Body of pancreas (tissue), 4 donors: ENCODE results near the gene RNF13. TPM values are rescaled to one million over a fixed set of nuclear protein-coding genes. Genes with fewer than 3 reads are reported as not detected.

ENCODE experiments used
- ATAC-seq: fragments of 150-250 bp; one replicate; pipeline ENCODE4 v1.9.1; 2016
- DNase-seq, 4 donors: peaks; one replicate each; pipeline ENCODE4 v3.0.0-alpha.2; 2019
- H3K27ac ChIP-seq, 4 donors: fragments of 200-600 bp; sonication (generic); 1 replicate in 3 of 4; 2 replicates in 1 of 4; pipeline versions ENCODE4 v1.5.1 to v1.6.1; 2016 to 2019; ENCODE audit warnings: mild to moderate bottlenecking in 1 of 4, mixed read lengths in 1 of 4, moderate library complexity in 1 of 4
- H3K27me3 ChIP-seq, 2 donors: fragments of 200-600 bp; sonication (generic); one replicate each; pipeline ENCODE4 v1.6.0; 2016; ENCODE audit warnings: mild to moderate bottlenecking in 1 of 2
- H3K36me3 ChIP-seq, 2 donors: fragments of 200-600 bp; sonication (generic); replicated peaks in 1 of 2; 2 replicates each; pipeline ENCODE4 v1.5.1; 2016; ENCODE audit warnings: low read depth in 2 of 2; ENCODE audit not compliant: insufficient read depth in 1 of 2
- H3K4me1 ChIP-seq: fragments of 200-600 bp; sonication (generic); one replicate; pipeline ENCODE4 v1.6.0; 2016
- H3K4me3 ChIP-seq, 2 donors: fragments of 200-600 bp; sonication (generic); 1 replicate in 1 of 2; 2 replicates in 1 of 2; pipeline ENCODE4 v1.5.1; 2016 to 2019
- H3K9me3 ChIP-seq, 3 donors: fragments of 200-600 bp; sonication (generic); 1 replicate in 2 of 3; 2 replicates in 1 of 3; pipeline ENCODE4 v1.5.1; 2016
- CTCF ChIP-seq, 7 experiments: fragments of 450-650 bp in 4 of 7; fragments of 200-600 bp in 3 of 7; sonication (generic) in 3 of 7; IDR thresholded peaks; one replicate each; pipeline ENCODE4 v1.5.1; 2016 to 2019; ENCODE audit warnings: antibody characterized with exemption in 7 of 7
- POLR2A ChIP-seq, 3 donors: fragments of 450-650 bp; IDR thresholded peaks; one replicate each; pipeline ENCODE4 v1.6.1; 2016; ENCODE audit warnings: antibody characterized with exemption in 3 of 3, mild to moderate bottlenecking in 2 of 3
- WGBS, 2 donors: methylation state at CpG; one replicate each; pipeline ENCODE4 v1.1.5; 2017; 5-methylcytosine and 5-hydroxymethylcytosine counted together
- intact Hi-C: fragments of 100-400 bp; cut with DNase I; formaldehyde crosslinking; loops from one replicate; pipeline ENCODE4 v1.15.1; 2023
- total RNA-seq, 2 donors: library from RNA; depleted of rRNA; stranded (reverse); fragments of >200 nt; gene quantifications; one replicate each; pipeline ENCODE4 v1.1.0, GENCODE V29; 2016

RNF13 gene
- total RNA-seq, 2 donors from 2014 or later, result 26.4 to 52.4 TPM

- ATAC-seq (no peak), DNase-seq (no peak)
- Histone ChIP-seq H3K36me3 (no peaks in the 10 kb centered on the region), H3K4me3 (no peak within 1 kb of the TSS), H3K27me3 (no peaks in the 10 kb centered on the region), H3K9me3 (no peaks in the 10 kb centered on the region), H3K27ac (no peak within 1 kb of the TSS), H3K4me1 (no peaks in the 10 kb centered on the region)
- intact Hi-C loops, result no loop called here
- 86 to 92% methylated on average over 4 of the region's 4 CpGs for WGBS, 2 donors
- TF ChIP-seq CTCF (IDR thresholded peaks at IDR 0.05), result no peak
- TF ChIP-seq POLR2A (IDR thresholded peaks at IDR 0.05), result no peak
Observed at GRCh38 chr3:149792452-149793270, 20.4 kb upstream of the RNF13 start, which contains the start of gene ANKUB1. Gene ANKUB1 (minus strand): TSS chr3:149792554. CDS start chr3:149792366, 188 bp downstream.

- 88 to 96% methylated on average over 1 of the region's 1 CpG for WGBS, 2 donors
- H3K4me1 ChIP-seq, result no peaks in the 10 kb centered on the region
- H3K36me3 ChIP-seq, result no peaks in the 10 kb centered on the region
- H3K27me3 ChIP-seq, result no peaks in the 10 kb centered on the region
- H3K4me3 ChIP-seq, result no peak overlapping the region
- TF ChIP-seq POLR2A (IDR thresholded peaks at IDR 0.05) (no peak), CTCF (IDR thresholded peaks at IDR 0.05) (no peak)
- H3K27ac ChIP-seq, result no peak overlapping the region
- intact Hi-C loops, result no loop called here
- DNase-seq (no peak), ATAC-seq (no peak)
- no peaks in the 10 kb centered on the region for H3K9me3 ChIP-seq
Observed at GRCh38 chr3:149796026-149796425, 17.0 kb upstream of the RNF13 start.

DNA sequence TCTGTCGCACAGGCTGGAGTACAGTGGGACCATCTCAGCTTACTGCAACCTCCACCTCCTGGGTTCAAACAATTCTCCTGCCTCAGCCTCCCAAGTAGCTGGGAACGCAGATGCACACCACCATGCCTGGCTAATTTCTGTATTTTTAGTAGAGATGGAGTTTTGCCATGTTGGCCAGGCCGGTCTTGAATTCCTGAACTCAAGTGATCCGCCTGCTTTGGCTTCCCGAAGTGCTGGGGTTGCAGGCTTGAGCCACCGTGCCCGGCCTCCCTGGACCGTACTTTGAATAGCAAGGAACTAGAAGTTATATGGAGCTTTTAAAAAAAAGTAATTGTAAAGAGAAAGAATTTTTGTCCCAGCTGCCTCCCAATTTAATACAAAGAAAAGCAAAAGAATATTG is 12.3 kb upstream of the RNF13 start:
- no peak overlapping the region for H3K27ac ChIP-seq
- H3K9me3 ChIP-seq, result no peaks in the 10 kb centered on the region
- no peak for TF ChIP-seq CTCF (IDR thresholded peaks at IDR 0.05)
- no peak for TF ChIP-seq POLR2A (IDR thresholded peaks at IDR 0.05)
- ATAC-seq (no peak), DNase-seq (no peak)
- no peaks in the 10 kb centered on the region for H3K4me1 ChIP-seq
- H3K27me3 ChIP-seq, result no peaks in the 10 kb centered on the region
- H3K36me3 ChIP-seq, result no peaks in the 10 kb centered on the region
- intact Hi-C loops, result no loop called here
- 92% methylated on average over 8 of the region's 8 CpGs for WGBS, 2 donors
- no peak overlapping the region for H3K4me3 ChIP-seq

DNA sequence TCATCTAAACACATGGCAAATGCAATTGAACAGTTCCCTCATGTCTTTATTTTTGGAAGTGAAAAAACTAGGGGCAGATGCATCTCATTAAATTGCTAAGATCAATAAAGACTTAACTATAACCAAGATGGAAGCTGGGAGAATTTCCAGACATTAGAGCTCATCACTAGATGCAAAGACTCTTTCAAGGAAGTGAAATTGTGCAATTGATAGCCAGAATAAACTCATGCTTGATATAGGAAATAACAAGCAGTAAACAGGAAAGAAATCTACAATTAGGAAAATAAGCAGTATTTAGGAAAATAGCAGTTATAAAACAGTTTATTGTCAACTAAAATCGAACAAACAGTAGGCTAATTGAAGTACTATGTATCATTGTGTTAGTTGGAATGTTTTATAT is 11.8 kb upstream of the RNF13 start:
- intact Hi-C loops, result no loop called here
- no peak for TF ChIP-seq POLR2A (IDR thresholded peaks at IDR 0.05)
- no peak for TF ChIP-seq CTCF (IDR thresholded peaks at IDR 0.05)
- no peak for DNase-seq
- no peaks in the 10 kb centered on the region for H3K9me3 ChIP-seq
- 50 to 59% methylated on average over 1 of the region's 1 CpG for WGBS, 2 donors
- H3K4me1 ChIP-seq, result no peaks in the 10 kb centered on the region
- no peak overlapping the region for H3K4me3 ChIP-seq
- ATAC-seq, result no peak
- no peaks in the 10 kb centered on the region for H3K27me3 ChIP-seq
- H3K27ac ChIP-seq, result no peak overlapping the region
- H3K36me3 ChIP-seq, result no peaks in the 10 kb centered on the region

GRCh38 chr3:149801639-149802038 is 11.4 kb upstream of the RNF13 start:
- no peak for DNase-seq
- intact Hi-C loops, result no loop called here
- Histone ChIP-seq H3K4me1 (no peaks in the 10 kb centered on the region), H3K27me3 (no peaks in the 10 kb centered on the region), H3K4me3 (no peak overlapping the region), H3K27ac (no peak overlapping the region), H3K9me3 (no peaks in the 10 kb centered on the region), H3K36me3 (no peaks in the 10 kb centered on the region)
- TF ChIP-seq POLR2A (IDR thresholded peaks at IDR 0.05) (no peak), CTCF (IDR thresholded peaks at IDR 0.05) (no peak)
- 43 to 45% methylated on average over 5 of the region's 5 CpGs for WGBS, 2 donors
- ATAC-seq, result no peak
